GM12873 (cell line): ENCODE data around the gene STAT1.

Source experiments
- CTCF ChIP-seq: IDR thresholded peaks from 2 replicates; pipeline ENCODE4 v1.5.1; 2012; ENCODE audit warnings: low read depth, mild to moderate bottlenecking, moderate library complexity, low read length, control low read depth; ENCODE audit not compliant: insufficient read depth; ENCODE audit errors: missing control alignments

STAT1 gene

DNA sequence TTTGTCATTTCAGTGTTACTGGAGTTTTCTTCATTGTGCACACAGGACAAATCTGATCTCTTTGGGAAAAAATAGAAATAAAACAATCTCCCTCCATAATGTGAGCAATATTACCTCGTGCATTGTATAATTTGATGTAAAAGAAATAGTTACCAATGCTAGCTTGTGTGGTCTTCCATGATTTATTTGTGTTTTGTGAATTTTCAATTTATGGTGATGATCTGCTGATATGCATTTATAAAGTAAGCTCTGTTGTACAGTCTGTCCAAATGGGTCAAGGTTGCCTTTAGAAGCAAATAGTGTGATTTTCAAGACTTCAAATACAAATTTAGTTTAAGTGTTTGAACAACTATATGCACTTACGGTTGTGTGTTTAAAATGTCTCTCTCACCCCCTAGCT, 50.9 kb downstream of the STAT1 start:
- TF ChIP-seq CTCF, result no peak

- TF ChIP-seq CTCF, result no peak
Measured at GRCh38 chr2:190961918-190962487, 52.0 kb downstream of the STAT1 start.

- no peak for TF ChIP-seq CTCF
Measured at GRCh38 chr2:190959911-190960788, 53.8 kb downstream of the STAT1 start.

DNA sequence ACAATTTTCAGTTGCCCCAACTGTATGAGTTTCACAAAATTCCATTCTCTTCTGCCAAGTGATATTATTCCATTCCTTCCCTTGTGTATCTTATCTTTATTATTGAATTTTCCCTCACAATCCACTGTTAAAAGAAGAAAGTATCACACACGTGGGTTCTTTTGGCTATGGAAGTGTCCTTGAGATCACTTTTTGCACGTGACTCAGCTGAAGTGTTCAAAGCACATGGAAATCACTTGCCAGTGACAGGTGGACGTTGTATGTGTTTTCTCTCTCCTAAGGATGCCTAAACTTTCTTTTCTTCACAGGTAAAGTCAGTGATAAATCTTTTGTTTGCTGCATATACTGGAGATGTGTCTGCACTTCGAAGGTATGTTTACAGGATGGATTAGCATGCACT, 60.7 kb downstream of the STAT1 start:
- TF ChIP-seq CTCF, result no peak

GRCh38 chr2:190950566-190950991, 63.4 kb downstream of the STAT1 start:
- no peak for TF ChIP-seq CTCF

- no peak for TF ChIP-seq CTCF
Measured at GRCh38 chr2:190948671-190949070, 65.3 kb downstream of the STAT1 start.

GRCh38 chr2:190947711-190948251, 66.2 kb downstream of the STAT1 start:
- TF ChIP-seq CTCF, result no peak
